Measurements from ENCODE around the gene LRAT.
"Not testable (repeated sequence)": the region's sequence is repeated elsewhere in the genome, so short reads cannot be mapped to it uniquely, and the experiment has no call there.

LRAT gene

DNA sequence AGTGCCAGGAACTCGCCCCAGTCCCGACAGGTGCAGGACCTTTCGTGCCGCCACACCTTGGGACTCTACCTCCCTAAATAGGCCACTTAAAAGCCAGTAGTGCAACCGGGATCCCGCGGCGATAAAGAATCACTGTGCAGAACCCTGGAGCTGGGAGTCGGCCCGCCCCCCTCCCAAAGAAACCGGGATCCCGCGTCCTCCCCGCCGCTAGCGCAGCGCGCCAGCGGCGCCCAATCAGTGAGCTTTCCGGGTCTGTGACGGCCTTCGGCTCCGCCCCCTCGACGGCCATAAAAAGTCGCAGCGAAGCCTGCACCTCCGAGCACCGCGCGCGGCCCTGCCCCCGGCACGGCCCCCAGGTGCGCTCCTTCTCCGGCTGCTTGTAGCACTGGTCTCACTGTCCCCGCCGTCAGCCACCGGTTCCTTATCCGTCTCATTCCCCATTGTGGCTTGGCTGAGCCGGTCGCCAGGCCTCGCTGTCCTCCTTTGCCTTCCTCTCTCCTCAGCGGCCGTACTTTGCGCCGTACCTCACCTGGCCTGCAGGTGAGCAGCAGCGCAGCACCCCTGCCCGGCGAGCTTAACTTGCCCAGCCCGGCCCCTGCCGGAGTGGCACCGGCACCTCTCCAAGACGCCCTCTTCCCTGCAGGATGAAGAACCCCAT lies at the start of gene LRAT:
Gene LRAT (plus strand): TSS at position 318 of the 658 bp plus-strand sequence. CDS start 327 bp downstream, at position 645.
- peak in 40 of 51 donors; percentile 2 to 76 (median 32) for DNase-seq

DNA sequence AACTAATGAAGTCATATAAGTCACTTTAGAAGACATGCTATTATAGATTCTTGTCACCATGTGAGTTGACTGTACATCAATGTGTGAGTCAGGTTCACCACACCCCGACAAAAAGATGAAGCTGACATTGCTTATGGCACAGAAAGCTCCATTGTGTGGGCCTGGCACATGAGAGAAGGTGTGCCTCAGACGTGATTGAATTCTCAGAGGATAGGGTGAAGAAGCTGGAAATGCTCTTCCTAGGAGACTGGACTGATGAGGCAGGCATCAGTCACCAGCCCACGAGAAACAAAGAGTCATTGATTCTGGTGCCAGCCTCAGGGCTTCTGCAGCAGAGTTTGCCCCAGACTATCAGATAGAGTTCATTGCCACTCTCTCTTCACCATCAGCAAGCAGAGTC lies 35.9 kb upstream of the LRAT start:
- DNase-seq = peak in 26 of 51 donors; percentile 0 to 50 (median 8)

DNA sequence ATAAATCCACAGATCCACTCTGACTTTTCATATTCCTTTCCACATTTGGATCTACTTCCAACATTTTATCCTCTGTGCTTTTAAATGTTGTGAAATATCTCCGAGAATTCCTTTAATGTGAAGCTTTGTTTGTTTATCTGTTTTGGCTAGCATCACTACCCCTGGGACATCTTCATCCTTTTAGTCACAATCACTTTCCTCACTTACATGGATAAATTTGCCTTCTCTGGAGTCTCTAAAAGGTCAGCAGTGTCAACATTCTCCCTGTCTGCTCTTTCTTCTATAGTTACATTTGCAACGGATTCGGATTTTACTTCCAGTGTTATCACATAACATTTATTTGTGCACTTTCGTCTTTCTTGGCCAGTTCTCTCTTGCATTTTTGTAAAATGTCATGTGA lies 34.2 kb upstream of the LRAT start:
- no peak for DNase-seq

DNA sequence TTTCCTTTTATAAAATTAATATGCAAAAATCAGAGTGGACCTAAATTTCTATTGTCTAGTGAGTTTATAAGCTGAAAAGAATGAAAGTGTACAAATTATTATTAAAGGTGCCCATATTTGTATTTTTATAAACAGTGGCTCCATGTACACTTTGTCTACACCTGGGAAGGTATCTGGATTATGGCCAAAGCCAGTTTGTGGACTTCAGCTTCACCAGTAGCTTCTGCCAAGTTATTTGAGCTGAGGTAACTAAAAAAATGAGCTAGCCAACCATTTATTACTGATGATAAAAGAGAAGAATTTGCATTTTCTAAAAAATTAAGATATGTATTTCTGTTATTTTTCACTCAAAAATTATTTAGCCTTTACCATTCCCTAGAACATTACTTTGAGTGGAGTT lies 32.3 kb upstream of the LRAT start:
- no peak for DNase-seq

DNA sequence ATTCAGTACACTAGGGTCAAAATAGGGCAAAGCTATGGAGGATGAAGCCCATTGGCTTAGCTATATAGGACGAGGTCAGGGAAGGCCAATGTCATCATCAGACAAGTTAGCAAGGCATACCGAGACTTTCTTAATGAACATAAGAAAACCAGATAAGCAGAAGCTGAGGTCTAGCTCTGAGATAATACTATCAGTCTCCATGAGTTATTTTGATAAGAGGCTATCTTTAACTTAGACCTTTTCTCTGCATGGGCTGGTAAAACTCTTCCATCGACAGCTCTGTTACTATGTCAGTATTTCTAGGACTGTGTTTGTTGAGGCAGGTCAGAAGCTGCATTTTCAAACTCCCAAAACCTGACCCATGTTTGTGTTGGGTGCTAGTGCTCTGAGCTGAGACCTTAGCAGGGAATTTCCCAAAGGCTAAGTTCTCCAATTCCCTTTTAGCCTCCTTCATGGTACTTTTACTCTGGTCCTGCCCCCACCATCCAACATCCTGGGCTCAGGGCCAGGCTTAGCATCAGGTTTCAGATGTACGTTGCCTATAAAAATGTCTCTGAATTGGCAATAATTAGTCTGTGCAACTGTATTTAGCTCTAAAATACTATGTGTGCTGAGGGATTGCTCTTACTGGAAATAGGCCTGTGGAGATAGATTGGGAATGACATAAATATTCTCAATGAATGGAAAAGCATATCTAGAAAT lies 29.3 kb upstream of the LRAT start:
- no peak for DNase-seq

DNA sequence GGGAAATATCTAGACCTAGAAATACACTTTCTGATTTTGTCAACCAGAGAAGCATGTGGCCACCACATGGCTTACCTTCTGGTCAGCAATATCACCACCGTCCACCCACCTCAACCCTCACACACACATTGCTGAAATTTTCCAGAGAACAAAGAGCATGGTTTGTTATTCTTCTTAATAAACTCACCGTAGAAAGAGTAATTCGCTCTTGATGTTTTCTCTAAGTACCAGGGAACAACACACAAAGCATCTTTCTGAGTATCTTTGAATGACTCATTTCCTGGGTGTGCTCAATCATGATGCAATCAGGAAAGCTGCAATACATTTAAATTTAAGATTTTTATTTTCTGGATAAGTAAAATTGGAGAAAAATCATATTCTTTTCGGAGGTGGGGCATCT lies 24.7 kb upstream of the LRAT start:
- DNase-seq = no peak

DNA sequence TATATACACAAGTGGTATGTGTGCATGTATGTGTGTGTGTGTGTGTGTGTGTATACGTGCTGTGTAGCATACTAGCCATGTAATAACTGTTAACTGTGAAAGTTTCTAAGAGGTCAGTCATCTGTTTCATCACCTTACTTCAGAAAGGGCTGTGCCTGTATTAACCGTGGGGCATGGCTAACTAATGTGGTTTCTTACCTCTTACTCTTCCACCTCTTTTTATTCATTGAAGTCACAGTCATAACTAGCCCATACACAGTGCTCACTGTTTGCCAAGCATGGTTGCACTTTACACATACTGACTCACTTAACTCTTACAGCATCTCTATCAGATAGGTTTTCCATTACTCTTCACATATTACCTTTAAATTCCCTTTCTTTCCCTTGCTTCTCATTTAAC lies 23.7 kb upstream of the LRAT start:
- DNase-seq = no peak

DNA sequence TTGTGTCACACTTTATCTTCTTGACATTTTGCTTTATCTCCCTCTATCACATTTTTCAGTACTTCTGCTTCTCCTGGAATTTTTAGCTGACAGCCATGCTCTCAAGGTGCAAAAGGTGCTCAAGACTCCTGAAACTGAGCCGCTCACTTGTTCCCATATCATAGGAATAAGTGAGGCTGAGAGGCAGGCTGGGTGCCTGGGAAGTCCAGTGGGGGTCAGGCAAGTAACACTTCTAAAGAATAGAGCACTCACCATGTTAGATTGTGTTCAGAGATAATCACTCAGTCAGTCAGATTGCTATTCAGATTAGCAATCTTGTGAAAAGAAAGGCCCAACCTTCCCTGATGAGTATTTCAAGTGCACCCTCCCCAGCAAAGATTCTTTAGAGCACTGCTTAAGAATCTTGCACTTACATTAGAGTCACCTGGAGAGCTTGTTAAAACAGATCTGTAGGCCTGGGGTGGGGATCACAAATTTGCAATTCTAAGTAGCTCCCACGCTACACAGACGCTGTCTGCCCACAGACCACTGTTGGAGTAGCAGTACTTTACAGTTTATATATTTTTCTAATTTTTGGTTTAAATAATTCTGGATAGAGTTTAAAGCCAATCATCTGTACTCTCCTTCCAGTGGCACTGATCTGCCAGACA lies 23.1 kb upstream of the LRAT start:
- DNase-seq = peak in 1 of 51 donors; percentile 2

DNA sequence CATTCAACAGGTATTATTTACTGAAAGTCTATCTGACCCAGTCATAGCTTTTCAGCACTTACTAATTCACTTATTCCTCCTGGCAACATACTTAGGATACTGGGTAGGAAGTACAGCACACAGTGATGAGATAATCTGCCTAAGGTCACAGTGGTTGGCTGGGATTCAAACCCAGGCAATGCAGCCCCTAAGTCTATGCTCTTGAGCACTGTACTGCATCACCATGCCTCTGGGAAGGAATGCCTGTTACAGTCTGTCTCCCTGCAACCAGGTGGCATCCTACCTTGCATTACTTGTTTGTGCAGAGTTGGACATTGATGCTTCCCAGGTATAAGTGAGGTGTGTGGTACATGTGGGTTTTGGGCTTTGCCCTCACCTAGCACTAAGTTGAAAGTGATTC lies 21.5 kb upstream of the LRAT start:
- DNase-seq = no peak

DNA sequence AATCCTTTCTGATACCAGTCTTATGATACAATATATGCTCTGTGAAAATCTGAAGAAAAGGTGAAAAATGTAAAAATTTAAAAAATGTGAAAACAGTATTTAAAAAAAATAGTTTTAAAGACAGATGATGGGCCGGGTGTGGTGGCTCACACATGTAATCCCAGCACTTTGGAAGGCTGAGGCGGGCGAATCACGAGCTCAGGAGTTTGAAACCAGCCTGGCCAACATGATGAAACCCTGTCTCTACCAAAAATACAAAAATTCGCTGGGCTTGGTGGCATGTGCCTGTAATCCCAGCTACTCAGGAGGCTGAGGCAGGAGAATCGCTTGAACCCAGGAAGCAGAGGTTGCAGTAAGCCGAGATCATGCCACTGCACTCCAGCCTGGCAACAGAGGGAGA lies 20.2 kb upstream of the LRAT start:
- not testable (repeated sequence) for DNase-seq

DNA sequence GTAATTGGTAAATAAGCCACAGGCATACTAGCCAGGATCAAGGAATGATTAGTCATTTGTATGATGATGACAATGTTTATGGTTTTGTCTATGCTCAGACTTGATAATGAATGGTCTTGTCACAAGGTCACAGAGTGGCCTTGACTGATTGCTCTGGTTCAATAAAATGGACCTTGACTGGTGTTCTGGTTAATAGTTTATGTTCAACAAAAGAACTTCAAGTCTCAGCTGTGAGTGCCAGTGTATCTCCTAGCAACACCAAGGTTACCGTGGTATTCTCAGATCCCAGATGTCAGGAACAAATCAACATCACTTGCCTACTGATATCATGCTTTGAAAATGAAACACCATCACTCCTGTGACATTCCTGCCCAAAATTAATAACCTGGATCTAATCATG lies 16.3 kb upstream of the LRAT start:
- no peak for DNase-seq

DNA sequence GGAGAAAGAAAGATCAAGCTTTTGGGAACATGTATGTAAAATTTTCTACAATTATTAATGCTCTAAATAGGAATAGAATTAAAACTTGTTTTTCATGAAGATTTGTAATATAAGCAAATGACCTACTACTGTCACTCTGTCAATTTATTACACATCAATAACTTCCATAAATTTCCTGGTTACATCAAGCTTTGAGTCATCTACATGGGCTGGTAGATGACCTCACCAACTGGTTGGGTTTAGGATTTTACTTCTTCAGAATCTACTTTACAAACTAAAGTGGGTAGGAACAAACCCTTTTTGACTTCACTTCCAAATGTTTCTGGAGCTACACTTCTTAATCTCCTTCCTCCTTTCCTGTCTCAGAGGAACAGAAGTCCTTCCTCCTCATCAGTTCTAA lies 12.0 kb upstream of the LRAT start:
- no peak for DNase-seq

DNA sequence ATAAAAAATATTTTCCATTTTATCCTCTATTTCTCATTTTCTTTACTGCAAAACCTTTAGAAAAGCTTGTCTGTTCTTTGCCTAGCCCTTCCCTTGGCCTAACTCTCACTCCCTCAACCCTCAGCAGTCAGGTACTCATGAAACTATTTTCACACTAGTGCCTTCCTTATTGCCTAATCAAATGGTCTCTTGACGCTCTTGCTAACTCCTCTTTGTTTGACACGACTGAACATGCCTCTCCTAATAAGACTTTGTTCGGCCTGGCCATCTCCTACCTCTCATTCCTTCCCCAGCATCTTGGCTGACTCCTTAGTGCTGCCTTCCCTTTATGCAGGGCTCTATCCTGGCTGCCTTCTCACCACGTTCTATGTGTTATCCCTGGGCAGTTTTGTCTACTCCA lies 11.1 kb upstream of the LRAT start:
- DNase-seq = no peak

DNA sequence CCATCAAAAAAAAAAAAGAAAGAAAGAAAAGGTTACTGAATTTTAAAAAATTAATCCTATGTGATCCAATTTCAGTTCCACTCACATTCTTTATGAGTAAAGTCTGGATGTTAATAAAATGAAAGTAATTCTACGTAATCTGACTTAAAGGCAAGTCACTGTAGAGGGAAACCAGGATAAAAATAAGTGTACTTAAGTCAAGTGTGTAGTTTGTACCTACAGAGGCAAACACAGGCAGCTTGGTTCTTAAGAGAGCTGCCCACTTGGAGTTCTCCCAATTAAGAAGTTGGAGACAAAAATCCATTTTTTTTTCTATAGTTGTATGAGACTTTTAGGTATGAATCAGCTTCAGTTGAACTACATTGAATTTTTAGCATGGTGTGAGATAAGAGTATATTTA lies 7.0 kb upstream of the LRAT start:
- no peak for DNase-seq

DNA sequence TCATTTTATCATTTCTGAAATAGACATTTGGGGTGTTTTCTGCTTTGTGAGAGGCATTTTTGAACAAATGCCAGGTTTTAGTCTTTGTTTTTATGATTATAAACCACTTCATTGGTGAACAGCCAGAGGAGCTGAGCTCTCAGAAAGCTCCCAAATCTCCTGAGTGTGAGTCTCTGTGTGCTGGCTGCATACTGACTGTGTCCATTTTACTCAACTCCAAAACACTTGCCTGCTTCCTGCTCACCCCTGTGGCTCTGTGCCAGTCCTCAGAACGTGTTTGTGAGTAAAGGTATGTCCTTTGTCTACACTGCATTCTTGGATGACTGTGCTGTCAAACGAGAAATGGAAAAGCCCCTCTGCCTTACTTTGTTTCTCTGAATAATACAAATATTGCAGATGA lies 5.4 kb upstream of the LRAT start:
- DNase-seq = peak in 1 of 51 donors; percentile 1

DNA sequence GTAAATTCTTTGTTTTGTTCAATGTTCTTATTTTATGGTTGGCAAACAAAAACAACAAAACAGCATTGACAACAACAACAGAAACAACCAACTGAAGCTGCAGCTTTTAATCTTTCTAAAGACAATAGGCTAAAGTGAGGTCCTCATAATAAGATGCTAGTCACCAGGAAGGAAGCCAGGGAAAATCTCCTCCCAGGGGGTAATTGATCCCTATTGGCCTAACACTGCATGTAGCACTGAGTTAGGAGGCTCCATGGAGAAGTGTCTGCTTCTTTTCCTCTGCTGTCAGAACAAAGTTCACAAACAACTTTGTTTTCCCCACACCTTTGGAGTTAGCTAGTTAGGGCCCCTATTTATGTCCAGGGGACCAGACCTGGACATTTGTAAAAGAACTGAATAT lies 4.7 kb upstream of the LRAT start:
- DNase-seq = no peak

DNA sequence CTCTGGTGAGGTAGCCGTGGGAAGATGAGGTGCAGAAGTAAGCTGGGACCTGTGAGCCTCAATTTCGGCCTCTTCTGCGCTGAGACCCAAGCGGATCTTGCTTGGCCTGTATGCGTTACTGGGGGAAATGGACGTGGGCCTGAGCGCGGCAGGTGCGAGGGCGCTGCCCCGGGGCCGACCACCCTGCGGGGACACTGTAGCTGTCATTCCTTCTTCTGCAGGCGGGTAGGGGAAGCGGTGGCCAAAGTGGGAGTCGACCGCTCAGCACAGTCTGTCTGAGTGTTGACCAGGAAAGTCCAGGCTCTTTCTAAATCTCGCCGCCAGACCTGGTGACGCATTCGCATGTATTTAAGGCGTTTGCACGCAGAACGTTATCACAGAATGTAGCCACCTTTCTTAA lies 3.3 kb upstream of the LRAT start:
- no peak for DNase-seq

DNA sequence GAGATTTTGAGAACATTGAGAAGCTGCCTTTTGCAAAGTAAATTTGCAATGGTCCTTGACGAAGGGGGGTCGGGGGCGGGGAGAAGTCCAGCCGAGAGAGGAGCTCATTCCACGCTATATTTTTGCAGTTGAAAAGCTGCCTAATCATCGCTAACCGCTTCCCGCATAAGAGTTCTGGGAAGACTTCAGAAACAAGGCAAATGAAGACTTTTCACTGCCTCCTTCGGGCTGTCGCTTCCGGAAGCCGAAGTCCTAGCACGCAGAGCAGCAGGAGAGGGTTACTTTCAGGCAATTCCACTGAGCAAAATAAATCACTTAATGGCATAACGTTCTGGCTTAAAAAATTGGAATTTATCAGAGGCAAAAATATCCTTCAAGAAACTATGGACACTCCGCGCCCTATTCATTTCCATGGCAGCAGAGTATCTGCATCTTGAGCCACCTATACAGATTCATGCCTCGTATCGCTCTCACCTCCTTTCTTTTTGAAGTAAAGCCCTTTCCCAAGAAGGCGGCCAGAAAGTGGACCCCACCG lies 2.6 kb upstream of the LRAT start:
- DNase-seq = no peak

DNA sequence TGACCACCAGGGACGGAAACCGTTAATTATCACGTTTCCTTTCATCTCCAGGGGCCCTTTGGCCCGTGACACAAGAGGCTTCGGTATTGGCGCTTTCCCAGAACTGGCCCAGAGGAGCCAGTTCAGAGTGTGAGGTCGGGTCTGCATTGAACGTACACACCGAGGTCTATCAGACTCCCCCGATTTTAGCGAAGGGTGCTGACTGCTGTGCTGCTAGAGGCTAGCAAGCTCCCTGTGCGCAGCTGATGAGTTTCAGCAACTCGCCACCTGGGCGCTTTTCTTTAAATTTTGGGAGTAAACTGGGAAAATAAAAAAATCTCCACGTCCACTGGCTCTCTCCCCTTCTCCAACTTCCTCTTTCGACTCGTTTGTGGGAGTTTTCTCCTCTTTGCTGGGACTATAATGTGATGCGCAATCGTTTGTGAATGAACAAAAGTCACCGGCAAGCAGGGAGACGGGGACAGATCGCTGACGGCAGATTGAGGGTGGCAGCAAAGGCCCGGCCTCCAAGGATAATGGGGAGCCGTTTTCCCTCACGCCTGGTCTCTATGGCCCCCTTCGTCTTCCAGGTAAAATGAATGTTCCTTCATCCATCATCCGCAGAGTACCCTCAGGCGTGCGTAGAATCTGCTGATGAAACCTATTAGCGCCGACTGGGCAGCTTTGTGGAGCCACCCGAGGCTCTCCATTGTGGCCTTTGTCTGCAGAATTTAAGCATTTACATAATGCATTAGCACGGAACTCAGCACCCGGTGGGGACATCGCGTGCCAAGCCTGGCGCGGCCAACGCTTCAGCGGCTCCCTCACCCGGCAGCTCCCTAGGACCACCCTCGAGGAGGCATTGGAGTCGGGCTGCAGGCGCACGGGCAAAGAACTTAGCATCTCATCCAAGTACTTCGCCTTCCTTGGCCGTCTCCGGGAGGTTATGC lies 1.6 kb upstream of the LRAT start:
- peak in 23 of 51 donors; percentile 3 to 61 (median 19) for DNase-seq

DNA sequence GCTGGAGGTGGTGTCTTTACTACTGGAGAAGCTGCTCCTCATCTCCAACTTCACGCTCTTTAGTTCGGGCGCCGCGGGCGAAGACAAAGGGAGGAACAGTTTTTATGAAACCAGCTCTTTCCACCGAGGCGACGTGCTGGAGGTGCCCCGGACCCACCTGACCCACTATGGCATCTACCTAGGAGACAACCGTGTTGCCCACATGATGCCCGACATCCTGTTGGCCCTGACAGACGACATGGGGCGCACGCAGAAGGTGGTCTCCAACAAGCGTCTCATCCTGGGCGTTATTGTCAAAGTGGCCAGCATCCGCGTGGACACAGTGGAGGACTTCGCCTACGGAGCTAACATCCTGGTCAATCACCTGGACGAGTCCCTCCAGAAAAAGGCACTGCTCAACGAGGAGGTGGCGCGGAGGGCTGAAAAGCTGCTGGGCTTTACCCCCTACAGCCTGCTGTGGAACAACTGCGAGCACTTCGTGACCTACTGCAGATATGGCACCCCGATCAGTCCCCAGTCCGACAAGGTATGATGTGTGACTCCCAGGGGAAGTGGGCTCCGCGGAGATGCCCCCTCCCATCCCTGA lies 634 bp downstream of the LRAT start:
- DNase-seq = peak in 1 of 51 donors; percentile 3

DNA sequence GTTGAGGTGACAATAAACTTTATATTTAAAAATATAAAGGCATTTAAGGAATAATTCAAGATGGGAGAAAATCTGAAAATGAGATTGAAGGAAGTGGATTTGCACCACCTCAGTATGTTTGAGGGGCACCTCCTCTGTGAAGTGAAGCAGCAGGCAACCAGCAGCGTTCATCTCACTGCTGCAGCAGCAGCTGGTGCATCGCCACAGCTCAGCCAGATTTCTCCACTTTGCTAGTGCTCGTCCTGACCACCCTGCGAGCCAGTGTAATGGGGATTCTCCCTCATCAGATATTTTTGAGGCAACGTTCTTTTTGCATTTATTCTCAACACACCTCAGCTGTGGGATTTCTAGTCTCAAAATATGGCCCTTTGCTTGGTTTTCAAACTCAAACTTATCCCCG lies 13.9 kb downstream of the LRAT start:
- DNase-seq = no peak
